Hepatocyte (in vitro differentiated cells): ENCODE data around the gene CTLA4.

Source experiments
- CTCF ChIP-seq: fragments of 200-600 bp; sonication (generic); IDR thresholded peaks from 2 replicates; pipeline ENCODE4 v1.5.1; 2016; ENCODE audit warnings: antibody characterized with exemption, mild to moderate bottlenecking; ENCODE audit not compliant: poor library complexity
- EZH2 ChIP-seq: fragments of 200-600 bp; sonication (generic); IDR thresholded peaks from 2 replicates; pipeline ENCODE4 v1.6.1; 2016; ENCODE audit warnings: antibody characterized with exemption, mild to moderate bottlenecking, borderline replicate concordance

GRCh38 chr2:203893840-203894239, 26.3 kb downstream of the CTLA4 start:
- TF ChIP-seq CTCF (no peak), EZH2 (no peak)
